ENCODE measurements around the gene CHKB. TPM values are rescaled to one million over a fixed set of nuclear protein-coding genes. Genes with fewer than 3 reads are reported as not detected.

The CHKB gene
- polyA plus RNA-seq, 1 donor (not counting 4 experiments of a cell fraction or from before 2014, with no cell fraction given) = 49.0 TPM

- H3K27me3 ChIP-seq (ENCODE audit: control insufficient read depth, extremely low read depth, insufficient read depth, low read length) = peaks cover 49% of the 10 kb centered on the region
- no peaks in the 10 kb centered on the region for H3K36me3 ChIP-seq (ENCODE audit: control insufficient read depth in 2 of 2, extremely low read depth in 1 of 2, insufficient read depth in 2 of 2, low read length in 2 of 2)
- DNase-seq (ENCODE audit: low read depth, low spot score) (no peak), FAIRE-seq (no peak)
- H3K9me1 ChIP-seq (ENCODE audit: control insufficient read depth, extremely low read depth, insufficient read depth, low read length) = no peaks in the 10 kb centered on the region
- no peak overlapping the region for H3K27ac ChIP-seq (ENCODE audit: control insufficient read depth, insufficient read depth, low read length)
- H2AFZ ChIP-seq (ENCODE audit: control insufficient read depth, low read length) = no peak overlapping the region
- no peak overlapping the region for H3K4me3 ChIP-seq (ENCODE audit: control insufficient read depth in 2 of 3, extremely low read depth in 1 of 3, insufficient read depth in 2 of 3, low read depth in 1 of 3, low read length in 3 of 3)
- TF ChIP-seq CTCF (optimal IDR thresholded peaks at IDR 0.05 in 1 of 3, IDR thresholded peaks at IDR 0.05 in 1 of 3, conservative IDR thresholded peaks at IDR 0.05 in 1 of 3; ENCODE audit: extremely low read depth in 1 of 3, insufficient read depth in 2 of 3, low read length in 3 of 3) = no peak
- TF ChIP-seq EZH2 (IDR thresholded peaks at IDR 0.05; ENCODE audit: low read length) = peak; percentile 43
- no peaks in the 10 kb centered on the region for H4K20me1 ChIP-seq (ENCODE audit: control insufficient read depth, extremely low read depth, insufficient read depth, low read length)
- dilution Hi-C loops (cut with MboI; ENCODE audit: extremely low pct_ligation_motif_present, low sequenced_read_pairs) = no loop called here
- no peak overlapping the region for H3K4me2 ChIP-seq (ENCODE audit: control insufficient read depth, extremely low read depth, insufficient read depth, low read depth, low read length)
- no peaks in the 10 kb centered on the region for H3K4me1 ChIP-seq (ENCODE audit: control insufficient read depth, extremely low read depth, insufficient read depth, low read length)
- H3K9me3 ChIP-seq (ENCODE audit: control insufficient read depth, low read depth, low read length) = no peaks in the 10 kb centered on the region
- H3K79me2 ChIP-seq (ENCODE audit: control insufficient read depth, insufficient read depth, low read length) = no peaks in the 10 kb centered on the region
- no peak overlapping the region for H3K9ac ChIP-seq (ENCODE audit: control insufficient read depth, extremely low read depth, insufficient read depth, low read length)
These were observed 17.3 kb upstream of the CHKB start for GRCh38 chr22:50599816-50600455.

- H2AFZ ChIP-seq (ENCODE audit: control insufficient read depth, low read length) = no peak overlapping the region
- H3K9me1 ChIP-seq (ENCODE audit: control insufficient read depth, extremely low read depth, insufficient read depth, low read length) = no peaks in the 10 kb centered on the region
- no peak overlapping the region for H3K4me3 ChIP-seq (ENCODE audit: control insufficient read depth in 2 of 3, extremely low read depth in 1 of 3, insufficient read depth in 2 of 3, low read depth in 1 of 3, low read length in 3 of 3)
- no peaks in the 10 kb centered on the region for H3K79me2 ChIP-seq (ENCODE audit: control insufficient read depth, insufficient read depth, low read length)
- DNase-seq (ENCODE audit: low read depth, low spot score) = no peak
- H3K4me1 ChIP-seq (ENCODE audit: control insufficient read depth, extremely low read depth, insufficient read depth, low read length) = no peaks in the 10 kb centered on the region
- H4K20me1 ChIP-seq (ENCODE audit: control insufficient read depth, extremely low read depth, insufficient read depth, low read length) = no peaks in the 10 kb centered on the region
- no peak overlapping the region for H3K4me2 ChIP-seq (ENCODE audit: control insufficient read depth, extremely low read depth, insufficient read depth, low read depth, low read length)
- H3K27ac ChIP-seq (ENCODE audit: control insufficient read depth, insufficient read depth, low read length) = no peak overlapping the region
- dilution Hi-C loops (cut with MboI; ENCODE audit: extremely low pct_ligation_motif_present, low sequenced_read_pairs) = no loop called here
- H3K27me3 ChIP-seq (ENCODE audit: control insufficient read depth, extremely low read depth, insufficient read depth, low read length) = peaks cover 21% of the 10 kb centered on the region
- no peak overlapping the region for H3K9ac ChIP-seq (ENCODE audit: control insufficient read depth, extremely low read depth, insufficient read depth, low read length)
- FAIRE-seq = no peak
- no peak for TF ChIP-seq CTCF (optimal IDR thresholded peaks at IDR 0.05 in 1 of 3, IDR thresholded peaks at IDR 0.05 in 1 of 3, conservative IDR thresholded peaks at IDR 0.05 in 1 of 3; ENCODE audit: extremely low read depth in 1 of 3, insufficient read depth in 2 of 3, low read length in 3 of 3)
- TF ChIP-seq EZH2 (IDR thresholded peaks at IDR 0.05; ENCODE audit: low read length) = no peak
- no peaks in the 10 kb centered on the region for H3K36me3 ChIP-seq (ENCODE audit: control insufficient read depth in 2 of 2, extremely low read depth in 1 of 2, insufficient read depth in 2 of 2, low read length in 2 of 2)
- no peaks in the 10 kb centered on the region for H3K9me3 ChIP-seq (ENCODE audit: control insufficient read depth, low read depth, low read length)
These were observed 14.4 kb upstream of the CHKB start for GRCh38 chr22:50597097-50597496.
